Measurements from ENCODE around the gene ME3.

Gene ME3

DNA sequence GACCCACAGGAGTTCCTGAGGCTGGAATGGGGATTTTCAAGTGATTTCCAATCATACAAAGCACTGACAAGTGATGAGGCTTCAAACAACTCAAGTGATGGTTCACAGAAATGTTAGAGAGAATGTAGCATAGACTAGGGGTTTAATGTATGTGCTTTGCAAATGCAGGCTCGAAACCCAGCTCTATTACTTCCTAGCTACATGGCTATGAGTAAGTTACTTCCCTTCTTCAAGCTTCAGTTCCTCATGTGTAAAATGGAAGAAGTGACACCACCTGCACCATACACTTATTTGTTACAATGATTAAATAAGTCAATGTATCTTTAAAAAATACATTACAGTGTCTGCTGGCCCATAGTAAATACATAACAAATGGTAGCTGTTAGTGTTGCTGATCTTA lies 158.0 kb downstream of the ME3 start:
- peaks cover 5 to 10% of the 10 kb centered on the region in 2 donors for H3K9me3 ChIP-seq (replicated peaks in 1 of 2; ENCODE audit: control insufficient read depth in 2 of 2, insufficient read depth in 1 of 2, low read depth in 1 of 2, low read length in 2 of 2)
- H2BK120ac ChIP-seq (ENCODE audit: low read depth, low read length): no peak overlapping the region
- H3K4me3 ChIP-seq (ENCODE audit: low read length in 2 of 2): no peak overlapping the region
- H3K36me3 ChIP-seq (replicated peaks in 1 of 2; ENCODE audit: control insufficient read depth in 2 of 2, insufficient read depth in 2 of 2, low read length in 2 of 2): peaks cover 0 to 5% of the 10 kb centered on the region in 2 donors
- H3K27me3 ChIP-seq (ENCODE audit: control insufficient read depth in 3 of 3, insufficient read depth in 3 of 3, low read depth in 1 of 3, low read length in 3 of 3): no peaks in the 10 kb centered on the region
- H2AK5ac ChIP-seq (ENCODE audit: low read depth, low read length): no peak overlapping the region
- H2BK5ac ChIP-seq (ENCODE audit: low read length): no peak overlapping the region
- H3K4me1 ChIP-seq (ENCODE audit: control insufficient read depth in 2 of 2, insufficient read depth in 1 of 2, low read depth in 1 of 2, low read length in 2 of 2): peaks cover 2 to 13% of the 10 kb centered on the region in 2 donors
- no peak overlapping the region for H4K8ac ChIP-seq (ENCODE audit: low read depth, low read length)
- no peak overlapping the region for H2BK15ac ChIP-seq (ENCODE audit: low read length)
- no peak overlapping the region for H2BK12ac ChIP-seq (ENCODE audit: low read length)
- no peak for DNase-seq (ENCODE audit: low spot score)
- no peak overlapping the region for H3K14ac ChIP-seq (ENCODE audit: low read length)
- H2AFZ ChIP-seq (ENCODE audit: low read length): no peak overlapping the region
- H3K27ac ChIP-seq (replicated peaks; ENCODE audit: low read length): no peak overlapping the region
- no peak overlapping the region for H3K4me2 ChIP-seq (ENCODE audit: insufficient read depth, low read length, poor library complexity, severe bottlenecking)
- no peaks in the 10 kb centered on the region for H3K79me1 ChIP-seq (ENCODE audit: low read depth, low read length)
- no peak overlapping the region for H3K23ac ChIP-seq (ENCODE audit: low read depth, low read length, poor library complexity)
- H3K9ac ChIP-seq (ENCODE audit: low read depth, low read length, poor library complexity): no peak overlapping the region
- WGBS, 2 donors (ENCODE audit: extremely low coverage in 2 of 2, insufficient read length in 2 of 2, insufficient replicate concordance in 1 of 2): no CpG with 5 or more reads among the region's 1 CpG
- H3K4ac ChIP-seq (ENCODE audit: low read length): no peak overlapping the region
- no peak overlapping the region for H4K91ac ChIP-seq (ENCODE audit: low read depth, low read length, poor library complexity)
- no peak overlapping the region for H3K18ac ChIP-seq (ENCODE audit: low read length)

DNA sequence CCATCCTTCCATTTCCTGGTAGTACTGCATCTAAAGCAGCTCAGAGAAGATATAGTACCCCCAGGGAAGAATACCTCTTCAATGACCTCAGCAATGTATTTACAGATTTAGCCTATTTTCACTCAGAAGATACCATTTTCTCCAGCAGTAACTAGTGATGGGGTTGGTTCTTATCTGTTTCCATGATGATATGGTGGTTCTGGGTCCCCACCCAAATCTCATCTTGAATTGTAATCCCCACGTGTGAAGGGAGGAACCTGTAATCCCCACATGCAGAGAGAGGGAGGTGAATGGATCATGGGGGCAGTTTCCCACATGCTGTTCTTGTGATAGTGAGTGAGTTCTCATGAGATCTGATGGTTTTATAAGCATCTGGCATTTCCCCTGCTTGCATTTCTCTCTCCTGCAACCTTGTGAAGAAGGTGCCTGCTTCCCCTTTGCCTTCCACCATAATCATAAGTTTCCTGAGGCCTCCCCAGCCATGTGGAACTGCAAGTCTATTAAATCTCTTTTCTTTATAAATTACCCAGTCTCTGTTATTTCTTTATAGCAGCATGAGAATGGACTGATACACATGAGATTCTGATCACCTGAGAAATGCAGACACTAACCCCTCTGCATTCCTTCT lies 158.6 kb downstream of the ME3 start:
- no peak overlapping the region for H3K18ac ChIP-seq (ENCODE audit: low read length)
- H3K9me3 ChIP-seq (replicated peaks in 1 of 2; ENCODE audit: control insufficient read depth in 2 of 2, insufficient read depth in 1 of 2, low read depth in 1 of 2, low read length in 2 of 2): peaks cover 5 to 10% of the 10 kb centered on the region in 2 donors
- H3K9ac ChIP-seq (ENCODE audit: low read depth, low read length, poor library complexity): no peak overlapping the region
- peaks cover 0 to 6% of the 10 kb centered on the region in 2 donors for H3K36me3 ChIP-seq (replicated peaks in 1 of 2; ENCODE audit: control insufficient read depth in 2 of 2, insufficient read depth in 2 of 2, low read length in 2 of 2)
- no peak overlapping the region for H4K91ac ChIP-seq (ENCODE audit: low read depth, low read length, poor library complexity)
- no peak for DNase-seq (ENCODE audit: low spot score)
- no peak overlapping the region for H3K4ac ChIP-seq (ENCODE audit: low read length)
- H2AK5ac ChIP-seq (ENCODE audit: low read depth, low read length): no peak overlapping the region
- H3K4me1 ChIP-seq (ENCODE audit: control insufficient read depth in 2 of 2, insufficient read depth in 1 of 2, low read depth in 1 of 2, low read length in 2 of 2): peaks cover 2 to 8% of the 10 kb centered on the region in 2 donors
- H2BK15ac ChIP-seq (ENCODE audit: low read length): no peak overlapping the region
- no peak overlapping the region for H3K23ac ChIP-seq (ENCODE audit: low read depth, low read length, poor library complexity)
- H2BK12ac ChIP-seq (ENCODE audit: low read length): no peak overlapping the region
- H3K14ac ChIP-seq (ENCODE audit: low read length): no peak overlapping the region
- H3K27ac ChIP-seq (replicated peaks; ENCODE audit: low read length): no peak overlapping the region
- no CpG with 5 or more reads among the region's 1 CpG for WGBS, 2 donors (ENCODE audit: extremely low coverage in 2 of 2, insufficient read length in 2 of 2, insufficient replicate concordance in 1 of 2)
- H4K8ac ChIP-seq (ENCODE audit: low read depth, low read length): no peak overlapping the region
- H2BK5ac ChIP-seq (ENCODE audit: low read length): no peak overlapping the region
- H3K4me3 ChIP-seq (ENCODE audit: low read length in 2 of 2): no peak overlapping the region
- H3K27me3 ChIP-seq (ENCODE audit: control insufficient read depth in 3 of 3, insufficient read depth in 3 of 3, low read depth in 1 of 3, low read length in 3 of 3): no peaks in the 10 kb centered on the region
- no peaks in the 10 kb centered on the region for H3K79me1 ChIP-seq (ENCODE audit: low read depth, low read length)
- H3K4me2 ChIP-seq (ENCODE audit: insufficient read depth, low read length, poor library complexity, severe bottlenecking): no peak overlapping the region
- no peak overlapping the region for H2BK120ac ChIP-seq (ENCODE audit: low read depth, low read length)
- H2AFZ ChIP-seq (ENCODE audit: low read length): no peak overlapping the region

DNA sequence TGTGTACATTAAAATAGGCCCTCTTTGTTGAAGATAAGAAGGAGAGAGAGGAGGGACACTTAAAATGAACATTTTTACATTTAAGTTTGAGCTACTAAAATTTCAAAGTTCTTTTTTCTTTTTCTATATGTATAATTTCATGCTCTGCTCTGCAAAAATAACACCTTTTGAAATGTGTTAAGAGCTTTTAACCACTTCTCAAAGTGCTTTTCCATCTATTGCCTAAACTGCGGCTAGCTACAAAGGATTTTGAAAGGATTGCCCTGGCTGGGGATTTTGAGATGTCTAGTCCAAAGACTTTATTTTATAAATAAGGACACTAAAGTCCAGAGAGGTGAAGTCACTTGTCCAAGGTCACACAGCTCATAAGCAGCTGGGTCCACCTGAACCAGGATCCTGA lies 159.3 kb downstream of the ME3 start:
- no peak overlapping the region for H2AFZ ChIP-seq (ENCODE audit: low read length)
- H3K4ac ChIP-seq (ENCODE audit: low read length): no peak overlapping the region
- H2AK5ac ChIP-seq (ENCODE audit: low read depth, low read length): no peak overlapping the region
- H3K9me3 ChIP-seq (replicated peaks in 1 of 2; ENCODE audit: control insufficient read depth in 2 of 2, insufficient read depth in 1 of 2, low read depth in 1 of 2, low read length in 2 of 2): peaks cover 5 to 10% of the 10 kb centered on the region in 2 donors
- H3K14ac ChIP-seq (ENCODE audit: low read length): no peak overlapping the region
- no peaks in the 10 kb centered on the region for H3K79me1 ChIP-seq (ENCODE audit: low read depth, low read length)
- H3K23ac ChIP-seq (ENCODE audit: low read depth, low read length, poor library complexity): no peak overlapping the region
- H2BK12ac ChIP-seq (ENCODE audit: low read length): no peak overlapping the region
- H3K9ac ChIP-seq (ENCODE audit: low read depth, low read length, poor library complexity): no peak overlapping the region
- no peak overlapping the region for H2BK15ac ChIP-seq (ENCODE audit: low read length)
- no peak overlapping the region for H4K8ac ChIP-seq (ENCODE audit: low read depth, low read length)
- H3K18ac ChIP-seq (ENCODE audit: low read length): no peak overlapping the region
- H2BK5ac ChIP-seq (ENCODE audit: low read length): no peak overlapping the region
- H4K91ac ChIP-seq (ENCODE audit: low read depth, low read length, poor library complexity): no peak overlapping the region
- H3K4me3 ChIP-seq (ENCODE audit: low read length in 2 of 2): no peak overlapping the region
- no CpG with 5 or more reads among the region's 1 CpG for WGBS, 2 donors (ENCODE audit: extremely low coverage in 2 of 2, insufficient read length in 2 of 2, insufficient replicate concordance in 1 of 2)
- H2BK120ac ChIP-seq (ENCODE audit: low read depth, low read length): no peak overlapping the region
- H3K36me3 ChIP-seq (replicated peaks in 1 of 2; ENCODE audit: control insufficient read depth in 2 of 2, insufficient read depth in 2 of 2, low read length in 2 of 2): peaks cover 0 to 6% of the 10 kb centered on the region in 2 donors
- no peaks in the 10 kb centered on the region for H3K27me3 ChIP-seq (ENCODE audit: control insufficient read depth in 3 of 3, insufficient read depth in 3 of 3, low read depth in 1 of 3, low read length in 3 of 3)
- DNase-seq (ENCODE audit: low spot score): no peak
- H3K27ac ChIP-seq (replicated peaks; ENCODE audit: low read length): no peak overlapping the region
- no peak overlapping the region for H3K4me2 ChIP-seq (ENCODE audit: insufficient read depth, low read length, poor library complexity, severe bottlenecking)
- H3K4me1 ChIP-seq (ENCODE audit: control insufficient read depth in 2 of 2, insufficient read depth in 1 of 2, low read depth in 1 of 2, low read length in 2 of 2): peaks cover 0 to 8% of the 10 kb centered on the region in 2 donors

DNA sequence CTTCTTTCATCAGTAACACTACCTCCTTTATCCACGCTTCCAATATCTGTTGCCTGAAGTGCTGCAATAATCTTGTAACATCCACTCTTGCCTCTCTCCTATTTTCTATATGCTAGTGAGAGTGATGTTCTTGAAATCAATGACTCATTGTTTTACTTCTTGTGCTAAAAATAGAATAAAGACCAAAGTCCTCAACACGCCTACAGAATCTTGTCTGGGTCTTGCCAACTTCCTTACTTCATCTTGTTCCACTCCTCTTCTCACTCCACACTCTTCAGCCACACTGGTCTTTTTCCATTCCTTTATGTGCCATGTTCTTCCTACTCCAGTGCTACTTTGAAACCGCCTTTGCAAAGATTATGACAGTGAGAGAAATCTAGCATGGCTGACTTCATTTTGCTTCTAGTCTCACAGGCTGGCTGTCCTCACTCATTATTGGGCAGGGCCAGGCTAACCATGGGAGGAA lies 161.3 kb downstream of the ME3 start:
- H2AK5ac ChIP-seq (ENCODE audit: low read depth, low read length): no peak overlapping the region
- H2BK120ac ChIP-seq (ENCODE audit: low read depth, low read length): no peak overlapping the region
- no peak overlapping the region for H3K4me2 ChIP-seq (ENCODE audit: insufficient read depth, low read length, poor library complexity, severe bottlenecking)
- H2BK15ac ChIP-seq (ENCODE audit: low read length): no peak overlapping the region
- H3K27me3 ChIP-seq (ENCODE audit: control insufficient read depth in 3 of 3, insufficient read depth in 3 of 3, low read depth in 1 of 3, low read length in 3 of 3): no peaks in the 10 kb centered on the region
- H4K91ac ChIP-seq (ENCODE audit: low read depth, low read length, poor library complexity): no peak overlapping the region
- no peak overlapping the region for H3K4ac ChIP-seq (ENCODE audit: low read length)
- H3K18ac ChIP-seq (ENCODE audit: low read length): no peak overlapping the region
- H3K27ac ChIP-seq (replicated peaks; ENCODE audit: low read length): no peak overlapping the region
- no peak overlapping the region for H3K14ac ChIP-seq (ENCODE audit: low read length)
- no CpG with 5 or more reads among the region's 3 CpGs for WGBS, 2 donors (ENCODE audit: extremely low coverage in 2 of 2, insufficient read length in 2 of 2, insufficient replicate concordance in 1 of 2)
- no peak overlapping the region for H2AFZ ChIP-seq (ENCODE audit: low read length)
- no peak overlapping the region for H3K4me3 ChIP-seq (ENCODE audit: low read length in 2 of 2)
- no peak for DNase-seq (ENCODE audit: low spot score)
- no peak overlapping the region for H3K23ac ChIP-seq (ENCODE audit: low read depth, low read length, poor library complexity)
- no peak overlapping the region for H2BK12ac ChIP-seq (ENCODE audit: low read length)
- H3K9ac ChIP-seq (ENCODE audit: low read depth, low read length, poor library complexity): no peak overlapping the region
- no peak overlapping the region for H2BK5ac ChIP-seq (ENCODE audit: low read length)
- no peak overlapping the region for H4K8ac ChIP-seq (ENCODE audit: low read depth, low read length)
- peaks cover 0 to 8% of the 10 kb centered on the region in 2 donors for H3K36me3 ChIP-seq (replicated peaks in 1 of 2; ENCODE audit: control insufficient read depth in 2 of 2, insufficient read depth in 2 of 2, low read length in 2 of 2)
- peaks cover 5 to 10% of the 10 kb centered on the region in 2 donors for H3K9me3 ChIP-seq (replicated peaks in 1 of 2; ENCODE audit: control insufficient read depth in 2 of 2, insufficient read depth in 1 of 2, low read depth in 1 of 2, low read length in 2 of 2)
- peaks cover 0 to 8% of the 10 kb centered on the region in 2 donors for H3K4me1 ChIP-seq (ENCODE audit: control insufficient read depth in 2 of 2, insufficient read depth in 1 of 2, low read depth in 1 of 2, low read length in 2 of 2)
- no peaks in the 10 kb centered on the region for H3K79me1 ChIP-seq (ENCODE audit: low read depth, low read length)

Data from neuronal stem cell (in vitro differentiated cells).